ENCODE measurements around the gene UBE2E1.

UBE2E1 gene

GRCh38 chr3:23920151-23920655, 114.4 kb downstream of the UBE2E1 start:
- DNase-seq: no peak

GRCh38 chr3:23921052-23921511, 115.3 kb downstream of the UBE2E1 start:
- no peak for DNase-seq

- no peak for DNase-seq
These were observed 118.0 kb downstream of the UBE2E1 start for GRCh38 chr3:23923786-23924185.

GRCh38 chr3:23926246-23926645, 120.5 kb downstream of the UBE2E1 start:
- DNase-seq: no peak

GRCh38 chr3:23926736-23927135, 121.0 kb downstream of the UBE2E1 start:
- DNase-seq: no peak

GRCh38 chr3:23928524-23928923, 122.8 kb downstream of the UBE2E1 start:
- peak; percentile 41 to 63 for DNase-seq

GRCh38 chr3:23931597-23931996, 125.8 kb downstream of the UBE2E1 start:
- DNase-seq: no peak

GRCh38 chr3:23932571-23932970, 126.8 kb downstream of the UBE2E1 start:
- peak; percentile 28 to 52 for DNase-seq

- no peak for DNase-seq
These were observed 128.5 kb downstream of the UBE2E1 start for GRCh38 chr3:23934253-23934652.

- no peak for DNase-seq
These were observed 131.5 kb downstream of the UBE2E1 start for GRCh38 chr3:23937296-23937695.

GRCh38 chr3:23938688-23939087, 132.9 kb downstream of the UBE2E1 start:
- peak in 1 of 2 donors; percentile 53 for DNase-seq

GRCh38 chr3:23940775-23941174, 135.0 kb downstream of the UBE2E1 start:
- DNase-seq: no peak

Measured in inflammatory macrophage (primary cell).